Measurements from ENCODE around the gene MVD. TPM values are rescaled to one million over a fixed set of nuclear protein-coding genes. Genes with fewer than 3 reads are reported as not detected.

MVD gene
- polyA plus RNA-seq, 3 donors = 9.0 to 17.9 (median 12.2) TPM

- Mint-ChIP-seq H3K36me3 (peaks cover 42 to 46% of the 10 kb centered on the region in 2 donors), H3K4me3 (no peak overlapping the region), H3K27ac (peak overlapping the region in 3 of 7 donors; percentile 15 to 78 (median 17)), H3K4me1 (peaks cover 46% of the 10 kb centered on the region), H3K9me3 (no peaks in the 10 kb centered on the region), H3K27me3 (ENCODE audit: low read depth in 3 of 3) (peaks cover 0 to 3% (median 3%) of the 10 kb centered on the region in 3 donors)
- Histone ChIP-seq H3K36me3 (replicated peaks in 1 of 2; ENCODE audit: control insufficient read depth in 1 of 2, insufficient read depth in 2 of 2, low read length in 2 of 2) (peaks cover 43 to 47% of the 10 kb centered on the region in 2 donors), H3K27me3 (ENCODE audit: control insufficient read depth in 2 of 2, insufficient read depth in 2 of 2, low read length in 2 of 2) (no peaks in the 10 kb centered on the region), H3K79me2 (ENCODE audit: insufficient read depth, low read length) (peaks cover 21% of the 10 kb centered on the region), H3K9ac (ENCODE audit: insufficient read depth, low read length, poor library complexity, severe bottlenecking) (no peak overlapping the region), H3K4me3 (replicated peaks in 1 of 3; ENCODE audit: low read depth in 2 of 3, low read length in 3 of 3) (no peak overlapping the region), H3K27ac (ENCODE audit: low read depth in 1 of 2, low read length in 2 of 2) (peak overlapping the region in 1 of 2 donors; percentile 41), H3K4me1 (ENCODE audit: control insufficient read depth in 1 of 2, insufficient read depth in 2 of 2, low read length in 2 of 2) (peaks cover 38 to 43% of the 10 kb centered on the region in 2 donors), H3K4me2 (replicated peaks; ENCODE audit: extremely low read depth, low read length, poor library complexity, severe bottlenecking) (no peak overlapping the region), H4K20me1 (ENCODE audit: insufficient read depth, low read length) (peaks cover 47% of the 10 kb centered on the region), H2AFZ (ENCODE audit: insufficient read depth, low read depth, low read length, poor library complexity, severe bottlenecking) (no peak overlapping the region), H3K9me3 (replicated peaks in 1 of 2; ENCODE audit: control insufficient read depth in 1 of 2, insufficient read depth in 1 of 2, low read length in 2 of 2) (no peaks in the 10 kb centered on the region)
- no peak for DNase-seq
- TF ChIP-seq, protein P1, sequence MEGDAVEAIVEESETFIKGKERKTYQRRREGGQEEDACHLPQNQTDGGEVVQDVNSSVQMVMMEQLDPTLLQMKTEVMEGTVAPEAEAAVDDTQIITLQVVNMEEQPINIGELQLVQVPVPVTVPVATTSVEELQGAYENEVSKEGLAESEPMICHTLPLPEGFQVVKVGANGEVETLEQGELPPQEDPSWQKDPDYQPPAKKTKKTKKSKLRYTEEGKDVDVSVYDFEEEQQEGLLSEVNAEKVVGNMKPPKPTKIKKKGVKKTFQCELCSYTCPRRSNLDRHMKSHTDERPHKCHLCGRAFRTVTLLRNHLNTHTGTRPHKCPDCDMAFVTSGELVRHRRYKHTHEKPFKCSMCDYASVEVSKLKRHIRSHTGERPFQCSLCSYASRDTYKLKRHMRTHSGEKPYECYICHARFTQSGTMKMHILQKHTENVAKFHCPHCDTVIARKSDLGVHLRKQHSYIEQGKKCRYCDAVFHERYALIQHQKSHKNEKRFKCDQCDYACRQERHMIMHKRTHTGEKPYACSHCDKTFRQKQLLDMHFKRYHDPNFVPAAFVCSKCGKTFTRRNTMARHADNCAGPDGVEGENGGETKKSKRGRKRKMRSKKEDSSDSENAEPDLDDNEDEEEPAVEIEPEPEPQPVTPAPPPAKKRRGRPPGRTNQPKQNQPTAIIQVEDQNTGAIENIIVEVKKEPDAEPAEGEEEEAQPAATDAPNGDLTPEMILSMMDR (IDR thresholded peaks at IDR 0.05) = no peak
- WGBS (ENCODE audit: insufficient coverage) = 91% methylated on average over 34 of the region's 37 CpGs
- intact Hi-C loops (cut with micrococcal nuclease) = no loop called here
Measured at GRCh38 chr16:88694221-88695087, 31.6 kb upstream of the MVD start.

GRCh38 chr16:88693420-88694177 is 30.7 kb upstream of the MVD start:
- Histone ChIP-seq H2AFZ (ENCODE audit: insufficient read depth, low read depth, low read length, poor library complexity, severe bottlenecking) (no peak overlapping the region), H3K36me3 (replicated peaks in 1 of 2; ENCODE audit: control insufficient read depth in 1 of 2, insufficient read depth in 2 of 2, low read length in 2 of 2) (peaks cover 34 to 39% of the 10 kb centered on the region in 2 donors), H3K4me1 (ENCODE audit: control insufficient read depth in 1 of 2, insufficient read depth in 2 of 2, low read length in 2 of 2) (peaks cover 32 to 38% of the 10 kb centered on the region in 2 donors), H3K79me2 (ENCODE audit: insufficient read depth, low read length) (peaks cover 13% of the 10 kb centered on the region), H3K4me2 (replicated peaks; ENCODE audit: extremely low read depth, low read length, poor library complexity, severe bottlenecking) (no peak overlapping the region), H4K20me1 (ENCODE audit: insufficient read depth, low read length) (peaks cover 38% of the 10 kb centered on the region), H3K9ac (ENCODE audit: insufficient read depth, low read length, poor library complexity, severe bottlenecking) (no peak overlapping the region), H3K4me3 (replicated peaks in 1 of 3; ENCODE audit: low read depth in 2 of 3, low read length in 3 of 3) (no peak overlapping the region), H3K27me3 (ENCODE audit: control insufficient read depth in 2 of 2, insufficient read depth in 2 of 2, low read length in 2 of 2) (no peaks in the 10 kb centered on the region), H3K27ac (ENCODE audit: low read depth in 1 of 2, low read length in 2 of 2) (no peak overlapping the region), H3K9me3 (replicated peaks in 1 of 2; ENCODE audit: control insufficient read depth in 1 of 2, insufficient read depth in 1 of 2, low read length in 2 of 2) (no peaks in the 10 kb centered on the region)
- Mint-ChIP-seq H3K4me3 (no peak overlapping the region), H3K36me3 (peaks cover 39 to 41% of the 10 kb centered on the region in 2 donors), H3K27me3 (ENCODE audit: low read depth in 3 of 3) (peaks cover 3 to 7% (median 6%) of the 10 kb centered on the region in 3 donors), H3K27ac (peak overlapping the region in 1 of 7 donors; percentile 65), H3K4me1 (peaks cover 46% of the 10 kb centered on the region), H3K9me3 (no peaks in the 10 kb centered on the region)
- intact Hi-C loops (cut with micrococcal nuclease) = no loop called here
- 95% methylated on average over 34 of the region's 39 CpGs for WGBS (ENCODE audit: insufficient coverage)
- TF ChIP-seq, protein P1 (IDR thresholded peaks at IDR 0.05) = no peak
- DNase-seq = no peak

Data from CD14-positive monocyte (primary cell).